Measurements from ENCODE around the gene SIK2. TPM values are rescaled to one million over a fixed set of nuclear protein-coding genes. Genes with fewer than 3 reads are reported as not detected.

Gene SIK2
- total and polyA plus RNA-seq, 4 donors: 7.2 to 31.8 (median 17.3) TPM

DNA sequence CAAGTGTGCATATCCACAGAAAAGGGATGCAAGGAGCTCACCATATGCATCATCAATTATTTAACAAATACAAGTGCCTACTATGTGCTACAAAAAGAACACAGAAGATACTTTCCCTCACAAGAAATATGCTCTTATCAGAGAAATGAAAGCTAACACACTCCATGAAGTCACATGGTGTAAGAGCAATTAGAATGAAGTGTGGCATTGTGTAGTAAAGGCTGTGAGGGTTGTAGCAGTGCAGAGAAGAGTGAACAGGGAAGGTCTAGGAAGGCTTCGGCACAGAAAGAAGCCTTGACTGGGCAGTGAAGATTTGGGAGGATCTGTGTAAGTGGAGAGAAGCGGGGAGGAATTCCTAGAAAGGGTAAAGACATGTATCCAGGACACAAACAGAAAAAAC lies 141.5 kb downstream of the SIK2 start:
- peaks cover 0 to 2% (median 0%) of the 10 kb centered on the region in 5 donors for H3K4me1 ChIP-seq (ENCODE audit: control insufficient read depth in 5 of 5, insufficient read depth in 5 of 5, low read length in 5 of 5)
- H3K36me3 ChIP-seq (ENCODE audit: control insufficient read depth in 4 of 4, insufficient read depth in 4 of 4, low read length in 4 of 4): peaks cover 11 to 56% (median 31%) of the 10 kb centered on the region in 4 donors
- H3K9me3 ChIP-seq (ENCODE audit: control insufficient read depth in 4 of 4, insufficient read depth in 3 of 4, low read length in 3 of 4): peaks cover 0 to 2% (median 0%) of the 10 kb centered on the region in 4 donors
- no peak overlapping the region for H3K9ac ChIP-seq (ENCODE audit: insufficient read depth in 1 of 2, low read length in 2 of 2)
- WGBS, 2 donors: 87 to 96% methylated on average over 2 of the region's 2 CpGs
- H3K27ac ChIP-seq (ENCODE audit: low read depth in 1 of 2, low read length in 1 of 2): no peak overlapping the region
- no peaks in the 10 kb centered on the region for H3K27me3 ChIP-seq (ENCODE audit: control insufficient read depth in 3 of 3, insufficient read depth in 3 of 3, low read length in 2 of 3)
- DNase-seq (no peak), ATAC-seq (ENCODE audit: insufficient read depth, low FRiP score) (no peak)
- no peak for TF ChIP-seq CTCF (IDR thresholded peaks at IDR 0.05; ENCODE audit: control extremely low read depth, extremely low read depth)
- no peak overlapping the region for H3K4me3 ChIP-seq

DNA sequence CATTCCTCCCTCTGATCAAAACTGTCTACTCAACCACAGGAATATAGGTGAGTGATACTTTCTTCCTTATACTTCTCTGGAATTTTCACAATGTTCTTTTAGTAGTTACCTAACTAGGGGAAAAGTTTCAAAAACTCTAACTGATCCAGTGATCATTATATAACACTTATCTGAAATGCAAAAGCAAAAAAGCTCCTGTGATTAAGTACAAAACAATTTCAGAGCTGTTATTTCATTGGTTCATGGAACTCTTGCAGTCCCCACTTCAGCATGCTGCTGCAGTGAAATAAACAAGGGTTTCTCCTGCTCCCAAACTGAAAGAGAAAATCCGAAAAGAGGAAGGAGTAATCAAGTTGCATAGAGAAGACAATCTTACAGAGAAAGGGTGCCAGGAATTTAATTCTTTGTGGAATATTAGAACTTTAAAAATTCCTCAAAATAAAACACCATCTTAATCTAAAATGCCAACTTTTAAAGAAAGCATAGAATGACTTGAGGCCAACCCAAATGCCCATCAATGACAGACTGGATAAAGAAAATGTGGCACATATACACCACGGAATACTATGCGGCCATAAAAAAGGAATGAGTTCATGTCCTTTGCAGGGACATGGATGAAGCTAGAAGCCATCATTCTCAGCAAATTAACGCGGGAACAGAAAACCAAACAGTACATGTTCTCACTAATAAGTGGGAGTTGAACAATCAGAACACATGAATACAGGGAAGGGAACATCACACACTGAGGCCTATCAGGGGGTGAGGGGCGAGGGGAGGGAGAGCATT lies 143.7 kb downstream of the SIK2 start:
- H3K9ac ChIP-seq (ENCODE audit: insufficient read depth in 1 of 2, low read length in 2 of 2): no peak overlapping the region
- H3K27me3 ChIP-seq (ENCODE audit: control insufficient read depth in 3 of 3, insufficient read depth in 3 of 3, low read length in 2 of 3): no peaks in the 10 kb centered on the region
- H3K27ac ChIP-seq (ENCODE audit: low read depth in 1 of 2, low read length in 1 of 2): no peak overlapping the region
- H3K36me3 ChIP-seq (ENCODE audit: control insufficient read depth in 4 of 4, insufficient read depth in 4 of 4, low read length in 4 of 4): peaks cover 15 to 55% (median 36%) of the 10 kb centered on the region in 4 donors
- ATAC-seq (ENCODE audit: insufficient read depth, low FRiP score) (no peak), DNase-seq (no peak)
- 90 to 92% methylated on average over 6 of the region's 6 CpGs for WGBS, 2 donors
- peaks cover 0 to 2% (median 0%) of the 10 kb centered on the region in 5 donors for H3K4me1 ChIP-seq (ENCODE audit: control insufficient read depth in 5 of 5, insufficient read depth in 5 of 5, low read length in 5 of 5)
- H3K4me3 ChIP-seq: no peak overlapping the region
- peaks cover 0 to 2% (median 0%) of the 10 kb centered on the region in 4 donors for H3K9me3 ChIP-seq (ENCODE audit: control insufficient read depth in 4 of 4, insufficient read depth in 3 of 4, low read length in 3 of 4)
- TF ChIP-seq CTCF (IDR thresholded peaks at IDR 0.05; ENCODE audit: control extremely low read depth, extremely low read depth): no peak

GRCh38 chr11:111748035-111748804 lies 146.0 kb downstream of the SIK2 start:
- no peaks in the 10 kb centered on the region for H3K27me3 ChIP-seq (ENCODE audit: control insufficient read depth in 3 of 3, insufficient read depth in 3 of 3, low read length in 2 of 3)
- peaks cover 19 to 47% (median 27%) of the 10 kb centered on the region in 4 donors for H3K36me3 ChIP-seq (ENCODE audit: control insufficient read depth in 4 of 4, insufficient read depth in 4 of 4, low read length in 4 of 4)
- H3K9ac ChIP-seq (ENCODE audit: insufficient read depth in 1 of 2, low read length in 2 of 2): no peak overlapping the region
- H3K4me1 ChIP-seq (ENCODE audit: control insufficient read depth in 5 of 5, insufficient read depth in 5 of 5, low read length in 5 of 5): peaks cover 0 to 2% (median 0%) of the 10 kb centered on the region in 5 donors
- H3K4me3 ChIP-seq: no peak overlapping the region
- DNase-seq: no peak
- 82 to 88% methylated on average over 7 of the region's 7 CpGs for WGBS, 2 donors
- ATAC-seq (ENCODE audit: insufficient read depth, low FRiP score): no peak
- peaks cover 0 to 2% (median 0%) of the 10 kb centered on the region in 4 donors for H3K9me3 ChIP-seq (ENCODE audit: control insufficient read depth in 4 of 4, insufficient read depth in 3 of 4, low read length in 3 of 4)
- no peak overlapping the region for H3K27ac ChIP-seq (ENCODE audit: low read depth in 1 of 2, low read length in 1 of 2)
- TF ChIP-seq CTCF (IDR thresholded peaks at IDR 0.05; ENCODE audit: control extremely low read depth, extremely low read depth): no peak
